Thyroid gland (tissue), 4 donors: ENCODE results near the gene SMC3. TPM values are rescaled to one million over a fixed set of nuclear protein-coding genes. Genes with fewer than 3 reads are reported as not detected.

Source experiments
- DNase-seq, 2 donors: peaks; one replicate each; pipeline ENCODE4 v3.0.0-alpha.2; 2019
- H3K27ac ChIP-seq, 3 donors: fragments of 200-600 bp; sonication (generic); 1 replicate in 2 of 3; 2 replicates in 1 of 3; pipeline ENCODE4 v1.5.1; 2016 to 2019; ENCODE audit warnings: mild to moderate bottlenecking in 1 of 3, moderate library complexity in 1 of 3
- H3K27me3 ChIP-seq: fragments of 200-600 bp; sonication (generic); one replicate; pipeline ENCODE4 v1.5.1; 2019
- H3K36me3 ChIP-seq, 2 donors: fragments of 200-600 bp; sonication (generic); one replicate each; pipeline ENCODE4 v1.5.1; 2016 to 2019
- H3K4me1 ChIP-seq, 2 donors: fragments of 200-600 bp; sonication (generic); one replicate each; pipeline ENCODE4 v1.5.1; 2017 to 2019
- H3K4me3 ChIP-seq, 3 donors: fragments of 200-600 bp; sonication (generic); replicated peaks in 1 of 3; 1 replicate in 2 of 3; 2 replicates in 1 of 3; pipeline ENCODE4 v1.5.1; 2016; ENCODE audit warnings: mild to moderate bottlenecking in 1 of 3
- H3K9me3 ChIP-seq: fragments of 200-600 bp; sonication (generic); one replicate; pipeline ENCODE4 v1.5.1; 2017
- CTCF ChIP-seq, 6 experiments: fragments of 200-600 bp in 3 of 6; fragments of 450-650 bp in 3 of 6; sonication (generic) in 3 of 6; IDR thresholded peaks; one replicate each; pipeline ENCODE4 v1.5.1; 2016 to 2019; ENCODE audit warnings: antibody characterized with exemption in 6 of 6, mild to moderate bottlenecking in 2 of 6, inconsistent platforms in 1 of 6, moderate library complexity in 1 of 6
- POLR2A ChIP-seq, 2 donors: fragments of 450-650 bp; IDR thresholded peaks; one replicate each; pipeline ENCODE4 v1.6.1; 2017; ENCODE audit warnings: antibody characterized with exemption in 2 of 2, mild to moderate bottlenecking in 2 of 2, moderate library complexity in 1 of 2
- WGBS, 2 donors: methylation state at CpG; one replicate each; pipeline ENCODE4 v1.1.5; 2017; 5-methylcytosine and 5-hydroxymethylcytosine counted together
- intact Hi-C: fragments of 100-400 bp; cut with DNase I; formaldehyde crosslinking; loops from one replicate; pipeline ENCODE4 v1.15.1; 2023
- total RNA-seq, 4 donors: library from RNA; depleted of rRNA; stranded (reverse); fragments of >200 nt; gene quantifications; one replicate each; pipeline ENCODE4 v1.2.3, GENCODE V29; 2016

The SMC3 gene
- total RNA-seq, 4 donors from 2014 or later, result 28.5 to 38.2 (median 30.8) TPM

GRCh38 chr10:110568055-110568735, 700 bp downstream of the SMC3 start:
- Histone ChIP-seq H3K27me3 (no peaks in the 10 kb centered on the region), H3K4me1 (peaks cover 12 to 20% of the 10 kb centered on the region in 2 donors), H3K4me3 (peak overlapping the region; percentile 82 to 89 (median 88)), H3K36me3 (no peaks in the 10 kb centered on the region), H3K27ac (peak overlapping the region; percentile 58 to 95 (median 94)), H3K9me3 (no peaks in the 10 kb centered on the region)
- intact Hi-C loops, result no loop called here
- DNase-seq, result peak in 1 of 2 donors; percentile 21
- no peak for TF ChIP-seq CTCF (IDR thresholded peaks at IDR 0.05)
- no peak for TF ChIP-seq POLR2A (IDR thresholded peaks at IDR 0.05)
- 0% methylated on average over 20 of the region's 40 CpGs for WGBS, 2 donors

- TF ChIP-seq CTCF (IDR thresholded peaks at IDR 0.05) (no peak), POLR2A (IDR thresholded peaks at IDR 0.05) (no peak)
- H3K9me3 ChIP-seq, result no peaks in the 10 kb centered on the region
- DNase-seq, result no peak
- H3K36me3 ChIP-seq, result no peaks in the 10 kb centered on the region
- WGBS, 2 donors, result 65 to 71% methylated on average over 3 of the region's 3 CpGs
- no peak overlapping the region for H3K4me3 ChIP-seq
- intact Hi-C loops, result no loop called here
- H3K27ac ChIP-seq, result no peak overlapping the region
- H3K27me3 ChIP-seq, result no peaks in the 10 kb centered on the region
- H3K4me1 ChIP-seq, result peaks cover 12 to 20% of the 10 kb centered on the region in 2 donors
Observed at GRCh38 chr10:110569122-110569521, 1.6 kb downstream of the SMC3 start.

- Histone ChIP-seq H3K36me3 (no peaks in the 10 kb centered on the region), H3K27ac (no peak overlapping the region), H3K27me3 (no peaks in the 10 kb centered on the region), H3K9me3 (no peaks in the 10 kb centered on the region), H3K4me1 (peaks cover 12 to 20% of the 10 kb centered on the region in 2 donors), H3K4me3 (no peak overlapping the region)
- DNase-seq, result no peak
- WGBS, 2 donors, result 94 to 100% methylated on average over 1 of the region's 1 CpG
- TF ChIP-seq CTCF (IDR thresholded peaks at IDR 0.05) (no peak), POLR2A (IDR thresholded peaks at IDR 0.05) (no peak)
- intact Hi-C loops, result no loop called here
Observed at GRCh38 chr10:110569736-110570135, 2.2 kb downstream of the SMC3 start.

- no peak for DNase-seq
- H3K27me3 ChIP-seq, result no peaks in the 10 kb centered on the region
- H3K27ac ChIP-seq, result no peak overlapping the region
- no peaks in the 10 kb centered on the region for H3K9me3 ChIP-seq
- H3K4me3 ChIP-seq, result no peak overlapping the region
- 85 to 95% methylated on average over 2 of the region's 2 CpGs for WGBS, 2 donors
- TF ChIP-seq POLR2A (IDR thresholded peaks at IDR 0.05) (no peak), CTCF (IDR thresholded peaks at IDR 0.05) (no peak)
- intact Hi-C loops, result no loop called here
- H3K36me3 ChIP-seq, result no peaks in the 10 kb centered on the region
- H3K4me1 ChIP-seq, result peaks cover 12 to 20% of the 10 kb centered on the region in 2 donors
Observed at GRCh38 chr10:110571093-110571743, 3.7 kb downstream of the SMC3 start.

- H3K4me3 ChIP-seq, result no peak overlapping the region
- H3K4me1 ChIP-seq, result peaks cover 12 to 20% of the 10 kb centered on the region in 2 donors
- H3K27me3 ChIP-seq, result no peaks in the 10 kb centered on the region
- H3K27ac ChIP-seq, result no peak overlapping the region
- no peak for DNase-seq
- no peaks in the 10 kb centered on the region for H3K9me3 ChIP-seq
- intact Hi-C loops, result no loop called here
- TF ChIP-seq POLR2A (IDR thresholded peaks at IDR 0.05), result no peak
- peaks cover 0 to 2% of the 10 kb centered on the region in 2 donors for H3K36me3 ChIP-seq
- 87 to 90% methylated on average over 2 of the region's 2 CpGs for WGBS, 2 donors
Observed at GRCh38 chr10:110572862-110573261, 5.4 kb downstream of the SMC3 start.
